ENCODE measurements around the gene KRTAP10-1. TPM values are rescaled to one million over a fixed set of nuclear protein-coding genes. Genes with fewer than 3 reads are reported as not detected.
A peak's percentile ranks its signal among the peaks of the same experiment; 100 is the strongest.

Gene KRTAP10-1
- total RNA-seq, 1 experiment from 2014 or later: not detected

- Histone ChIP-seq H3K27ac (ENCODE audit: low read length) (no peak overlapping the region), H3K4me3 (ENCODE audit: low read length) (no peak overlapping the region), H3K79me2 (ENCODE audit: low read length) (no peaks in the 10 kb centered on the region), H3K9me2 (replicated peaks; ENCODE audit: low read length) (no peaks in the 10 kb centered on the region), H4K20me1 (ENCODE audit: low read length) (no peaks in the 10 kb centered on the region), H3K4me1 (ENCODE audit: insufficient read depth, low read length) (peaks cover 6% of the 10 kb centered on the region), H3F3A (ENCODE audit: low read length, unreplicated experiment) (no peaks in the 10 kb centered on the region), H3K9ac (ENCODE audit: low read length) (no peak overlapping the region), H3K4me2 (ENCODE audit: low read length) (peak overlapping the region; percentile 34; the same call in 1 of the 2 replicates), H3K9me3 (ENCODE audit: low read length) (peaks cover 5% of the 10 kb centered on the region; the same call in 1 of the 2 replicates), H3K27me3 (ENCODE audit: low read length) (no peaks in the 10 kb centered on the region), H2AFZ (ENCODE audit: low read length) (peak overlapping the region; percentile 48; the same call in 1 of the 2 replicates), H3K36me3 (ENCODE audit: low read depth, low read length) (no peaks in the 10 kb centered on the region)
- intact Hi-C loops (cut with micrococcal nuclease): no loop called here
- POLR2A ChIA-PET (ENCODE audit: unreplicated experiment): interaction anchor here (0.6 kb wide), 1 partner anchor 110 kb away, joined by 3 read pairs; no protein-coding TSS in a partner anchor
- DNase-seq (peak; percentile 69), ATAC-seq (peak; percentile 86)
- no peak for TF ChIP-seq EZH2phosphoT487 (IDR thresholded peaks at IDR 0.05; ENCODE audit: borderline replicate concordance, low read length)
- TF ChIP-seq, protein P1, sequence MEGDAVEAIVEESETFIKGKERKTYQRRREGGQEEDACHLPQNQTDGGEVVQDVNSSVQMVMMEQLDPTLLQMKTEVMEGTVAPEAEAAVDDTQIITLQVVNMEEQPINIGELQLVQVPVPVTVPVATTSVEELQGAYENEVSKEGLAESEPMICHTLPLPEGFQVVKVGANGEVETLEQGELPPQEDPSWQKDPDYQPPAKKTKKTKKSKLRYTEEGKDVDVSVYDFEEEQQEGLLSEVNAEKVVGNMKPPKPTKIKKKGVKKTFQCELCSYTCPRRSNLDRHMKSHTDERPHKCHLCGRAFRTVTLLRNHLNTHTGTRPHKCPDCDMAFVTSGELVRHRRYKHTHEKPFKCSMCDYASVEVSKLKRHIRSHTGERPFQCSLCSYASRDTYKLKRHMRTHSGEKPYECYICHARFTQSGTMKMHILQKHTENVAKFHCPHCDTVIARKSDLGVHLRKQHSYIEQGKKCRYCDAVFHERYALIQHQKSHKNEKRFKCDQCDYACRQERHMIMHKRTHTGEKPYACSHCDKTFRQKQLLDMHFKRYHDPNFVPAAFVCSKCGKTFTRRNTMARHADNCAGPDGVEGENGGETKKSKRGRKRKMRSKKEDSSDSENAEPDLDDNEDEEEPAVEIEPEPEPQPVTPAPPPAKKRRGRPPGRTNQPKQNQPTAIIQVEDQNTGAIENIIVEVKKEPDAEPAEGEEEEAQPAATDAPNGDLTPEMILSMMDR (conservative IDR thresholded peaks at IDR 0.05; ENCODE audit: low read depth, low read length): no peak
- no peak for TF ChIP-seq EZH2 (IDR thresholded peaks at IDR 0.05; ENCODE audit: low read length, unreplicated experiment)
- BruUV-seq (replicated peaks): no TSS peak
- CTCF ChIA-PET: no interaction called here
These were observed 33.1 kb upstream of the KRTAP10-1 start for GRCh38 chr21:44572959-44573583.

DNA sequence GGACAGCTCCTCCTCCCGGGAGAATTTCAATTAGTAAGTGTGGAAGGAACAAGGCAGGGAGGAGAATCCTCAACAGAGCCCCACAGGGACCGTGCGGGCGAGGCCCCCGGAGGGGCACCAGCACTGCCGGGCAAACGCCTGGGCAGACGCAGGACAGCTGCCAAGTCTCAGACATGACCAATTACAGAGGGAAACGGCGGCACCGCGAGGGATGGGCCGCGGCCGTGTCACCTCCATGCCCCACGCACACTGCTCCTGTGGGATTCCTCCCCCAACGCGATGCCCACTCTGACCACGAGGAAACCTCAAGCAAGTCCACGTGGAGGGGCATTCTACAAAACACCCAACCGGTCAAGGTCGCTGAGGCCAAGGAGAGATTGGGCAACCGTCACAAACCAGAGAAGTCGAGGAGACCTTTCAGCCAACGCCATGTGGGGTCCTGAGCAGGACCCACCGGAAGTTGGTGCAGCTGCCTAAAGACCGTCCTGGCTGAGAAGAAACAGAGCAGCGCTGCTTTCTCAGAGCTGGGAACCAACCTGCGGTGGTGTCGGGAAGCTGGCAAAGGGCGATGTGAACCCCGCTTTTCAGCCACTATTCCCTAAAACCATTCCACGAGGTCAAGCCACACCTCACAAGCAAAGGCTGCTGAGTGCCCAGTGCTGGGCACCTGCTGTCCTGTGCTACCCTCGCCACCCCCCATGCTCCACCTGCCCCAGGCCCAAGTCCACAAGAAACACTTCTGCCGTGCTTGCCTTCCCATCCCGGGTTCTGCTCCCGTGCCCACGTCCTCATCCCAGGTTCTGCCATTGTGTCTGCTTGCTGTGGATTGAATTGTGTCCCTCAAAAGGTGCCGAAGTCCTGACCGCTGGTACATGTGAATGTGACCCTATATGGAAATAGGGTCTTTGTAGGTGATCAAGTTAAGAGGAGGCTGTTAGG is 32.1 kb upstream of the KRTAP10-1 start:
- no peak overlapping the region for H2AFZ ChIP-seq (ENCODE audit: low read length)
- BruUV-seq (replicated peaks): no TSS peak
- no peak overlapping the region for H3K9ac ChIP-seq (ENCODE audit: low read length)
- no peaks in the 10 kb centered on the region for H3K9me2 ChIP-seq (replicated peaks; ENCODE audit: low read length)
- no peaks in the 10 kb centered on the region for H3F3A ChIP-seq (ENCODE audit: low read length, unreplicated experiment)
- no peaks in the 10 kb centered on the region for H3K27me3 ChIP-seq (ENCODE audit: low read length)
- H3K4me2 ChIP-seq (ENCODE audit: low read length): no peak overlapping the region
- H3K27ac ChIP-seq (ENCODE audit: low read length): no peak overlapping the region
- H3K4me3 ChIP-seq (ENCODE audit: low read length): no peak overlapping the region
- no peak for DNase-seq
- ChIA-PET POLR2A (ENCODE audit: unreplicated experiment) (no interaction called here), CTCF (no interaction called here)
- peaks cover 5% of the 10 kb centered on the region; the same call in 1 of the 2 replicates for H3K9me3 ChIP-seq (ENCODE audit: low read length)
- intact Hi-C loops (cut with micrococcal nuclease): no loop called here
- H3K79me2 ChIP-seq (ENCODE audit: low read length): no peaks in the 10 kb centered on the region
- TF ChIP-seq EZH2 (IDR thresholded peaks at IDR 0.05; ENCODE audit: low read length, unreplicated experiment) (no peak), EZH2phosphoT487 (IDR thresholded peaks at IDR 0.05; ENCODE audit: borderline replicate concordance, low read length) (no peak)
- TF ChIP-seq, protein P1 (conservative IDR thresholded peaks at IDR 0.05; ENCODE audit: low read depth, low read length): no peak
- H3K36me3 ChIP-seq (ENCODE audit: low read depth, low read length): no peaks in the 10 kb centered on the region
- H3K4me1 ChIP-seq (ENCODE audit: insufficient read depth, low read length): peaks cover 6% of the 10 kb centered on the region
- no peak for ATAC-seq
- H4K20me1 ChIP-seq (ENCODE audit: low read length): no peaks in the 10 kb centered on the region
